ENCODE results near the gene ERN1.

GRCh38 chr17:64083093-64083492 is 46.9 kb downstream of the ERN1 start:
- TF ChIP-seq CTCF (conservative IDR thresholded peaks at IDR 0.05 in 1 of 2, IDR thresholded peaks at IDR 0.05 in 1 of 2; ENCODE audit: low read depth in 1 of 2, low read length in 2 of 2) = no peak
- TF ChIP-seq EZH2 (IDR thresholded peaks at IDR 0.05; ENCODE audit: low read length, missing control alignments) = no peak
